ENCODE measurements around the gene PRR4. TPM values are rescaled to one million over a fixed set of nuclear protein-coding genes. Genes with fewer than 3 reads are reported as not detected.

PRR4 gene
- total RNA-seq, 1 donor from 2014 or later = 9.2 TPM

GRCh38 chr12:10807186-10807585 lies 42.1 kb downstream of the PRR4 start, which contains the start of gene TAS2R8:
Gene TAS2R8 (minus strand): TSS chr12:10807286. CDS start chr12:10806980, 306 bp downstream.
- no peak for ATAC-seq
- intact Hi-C loops (cut with DNase I) = no loop called here

GRCh38 chr12:10802587-10802986 lies 46.7 kb downstream of the PRR4 start, which contains the start of gene TAS2R7:
Gene TAS2R7 (minus strand): TSS chr12:10802627. CDS start chr12:10802570, 57 bp downstream.
- no peak for ATAC-seq
- DNase-seq (ENCODE audit: low spot score) = no peak
- intact Hi-C loops (cut with DNase I) = no loop called here

More at GRCh38 chr12:10807186-10807585, 42.1 kb downstream of the PRR4 start, which contains the start of gene TAS2R8:
- no peak for DNase-seq (ENCODE audit: low spot score)

GRCh38 chr12:10801741-10802140 lies 47.5 kb downstream of the PRR4 start:
- DNase-seq (ENCODE audit: low spot score) = no peak
- ATAC-seq = no peak
- intact Hi-C loops (cut with DNase I) = no loop called here

Other genes with a start within 250 kb of the PRR4 start
- gene MAGOHB, start 235.9 kb downstream of the PRR4 start, total RNA-seq = 20.6 TPM
- 0.85 TPM for gene STYK1, start 175.4 kb downstream of the PRR4 start, total RNA-seq
- 371 TPM for gene YBX3, start 126.2 kb downstream of the PRR4 start, total RNA-seq
- gene TAS2R7, start 46.8 kb downstream of the PRR4 start, total RNA-seq = not detected
- gene TAS2R8, start 42.2 kb downstream of the PRR4 start, total RNA-seq = 0.27 TPM
- gene TAS2R9, start 39.3 kb downstream of the PRR4 start, total RNA-seq = not detected
- 1.7 TPM for gene TAS2R10, start 23.1 kb downstream of the PRR4 start, total RNA-seq
- 36.1 TPM for gene PRH1, start 34.8 kb upstream of the PRR4 start, total RNA-seq
- 5.0 TPM for gene TAS2R13, start 60.1 kb upstream of the PRR4 start, total RNA-seq
- gene PRH2, start 79.8 kb upstream of the PRR4 start, total RNA-seq = not detected
- 7.0 TPM for gene TAS2R14, start 89.8 kb upstream of the PRR4 start, total RNA-seq
- gene TAS2R50, start 137.4 kb upstream of the PRR4 start, total RNA-seq = 2.7 TPM
- gene TAS2R20, start 148.8 kb upstream of the PRR4 start, total RNA-seq = 4.6 TPM
- gene TAS2R19, start 173.1 kb upstream of the PRR4 start, total RNA-seq = 9.3 TPM
- gene TAS2R31, start 181.9 kb upstream of the PRR4 start, total RNA-seq = 8.8 TPM
- gene TAS2R46, start 212.8 kb upstream of the PRR4 start, total RNA-seq = 2.8 TPM
- 1.7 TPM for gene TAS2R43, start 242.8 kb upstream of the PRR4 start, total RNA-seq